Mononuclear cell (primary cell): Measurements from ENCODE around the gene ARMCX5. TPM values are rescaled to one million over a fixed set of nuclear protein-coding genes. Genes with fewer than 3 reads are reported as not detected.

Experiments used
- H3K27me3 ChIP-seq: 2 replicates; pipeline ENCODE4 v1.6.0; 2011; ENCODE audit warnings: low read length, control low read depth; ENCODE audit not compliant: insufficient read depth
- H3K4me1 ChIP-seq: 2 replicates; pipeline ENCODE4 v1.5.1; 2011; ENCODE audit warnings: mild to moderate bottlenecking, low read length, control low read depth; ENCODE audit not compliant: insufficient read depth
- H3K4me3 ChIP-seq: 2 replicates; pipeline ENCODE4 v1.5.1; 2011; ENCODE audit warnings: mild to moderate bottlenecking, low read length, moderate library complexity
- H3K9me3 ChIP-seq: 2 replicates; pipeline ENCODE4 v1.5.1; 2011; ENCODE audit warnings: low read depth, mild to moderate bottlenecking, control low read depth, low read length
- total RNA-seq: library from RNA; depleted of rRNA; stranded (reverse); fragments of >200 nt; gene quantifications from one replicate; pipeline ENCODE4 v1.2.3, GENCODE V29; 2012

The ARMCX5 gene
- total RNA-seq, result 16.4 TPM

GRCh38 chrX:102599084-102599950 lies at the start of gene ARMCX5:
Gene ARMCX5 (plus strand): TSS chrX:102599515. CDS start chrX:102602142, 2,627 bp downstream.
- H3K27me3 ChIP-seq, result no peaks in the 10 kb centered on the region
- no peaks in the 10 kb centered on the region for H3K9me3 ChIP-seq
- H3K4me3 ChIP-seq, result peak within 1 kb of the TSS; percentile 73

GRCh38 chrX:102558607-102559006 lies 40.7 kb upstream of the ARMCX5 start:
- Histone ChIP-seq H3K27me3 (no peaks in the 10 kb centered on the region), H3K9me3 (no peaks in the 10 kb centered on the region), H3K4me3 (no peak overlapping the region), H3K4me1 (no peaks in the 10 kb centered on the region)

More at GRCh38 chrX:102599084-102599950, at the start of gene ARMCX5:
- H3K4me1 ChIP-seq, result peaks cover 12% of the 10 kb centered on the region

- Histone ChIP-seq H3K27me3 (no peaks in the 10 kb centered on the region), H3K4me3 (no peak overlapping the region), H3K9me3 (no peaks in the 10 kb centered on the region), H3K4me1 (no peaks in the 10 kb centered on the region)
These were observed 38.8 kb upstream of the ARMCX5 start for GRCh38 chrX:102560423-102561068.

GRCh38 chrX:102580891-102581290 lies 18.4 kb upstream of the ARMCX5 start:
- Histone ChIP-seq H3K9me3 (no peaks in the 10 kb centered on the region), H3K4me3 (no peak overlapping the region), H3K27me3 (no peaks in the 10 kb centered on the region), H3K4me1 (no peaks in the 10 kb centered on the region)

- Histone ChIP-seq H3K4me1 (no peaks in the 10 kb centered on the region), H3K27me3 (no peaks in the 10 kb centered on the region), H3K9me3 (no peaks in the 10 kb centered on the region), H3K4me3 (no peak overlapping the region)
These were observed 5.9 kb upstream of the ARMCX5 start for GRCh38 chrX:102593367-102593766.

- Histone ChIP-seq H3K4me3 (peak overlapping the region; percentile 73), H3K27me3 (no peaks in the 10 kb centered on the region), H3K4me1 (peaks cover 12% of the 10 kb centered on the region), H3K9me3 (no peaks in the 10 kb centered on the region)
These were observed 750 bp downstream of the ARMCX5 start for GRCh38 chrX:102599951-102600579.

- Histone ChIP-seq H3K4me3 (no peak overlapping the region), H3K4me1 (peaks cover 7% of the 10 kb centered on the region), H3K9me3 (no peaks in the 10 kb centered on the region), H3K27me3 (no peaks in the 10 kb centered on the region)
These were observed 5.0 kb downstream of the ARMCX5 start for GRCh38 chrX:102604327-102604726.

- Histone ChIP-seq H3K4me3 (no peak overlapping the region), H3K4me1 (no peaks in the 10 kb centered on the region), H3K27me3 (no peaks in the 10 kb centered on the region), H3K9me3 (no peaks in the 10 kb centered on the region)
These were observed 6.8 kb downstream of the ARMCX5 start for GRCh38 chrX:102606115-102606514.

- H3K4me1 ChIP-seq, result no peaks in the 10 kb centered on the region
- H3K27me3 ChIP-seq, result no peaks in the 10 kb centered on the region
- no peaks in the 10 kb centered on the region for H3K9me3 ChIP-seq
- no peak overlapping the region for H3K4me3 ChIP-seq
These were observed 11.6 kb downstream of the ARMCX5 start for GRCh38 chrX:102610905-102611304.

- Histone ChIP-seq H3K4me3 (no peak overlapping the region), H3K9me3 (peaks cover 17% of the 10 kb centered on the region), H3K27me3 (no peaks in the 10 kb centered on the region), H3K4me1 (no peaks in the 10 kb centered on the region)
These were observed 24.8 kb downstream of the ARMCX5 start for GRCh38 chrX:102624105-102624504.

- H3K27me3 ChIP-seq, result no peaks in the 10 kb centered on the region
- H3K9me3 ChIP-seq, result no peaks in the 10 kb centered on the region
- H3K4me1 ChIP-seq, result no peaks in the 10 kb centered on the region
- no peak overlapping the region for H3K4me3 ChIP-seq
These were observed 28.3 kb downstream of the ARMCX5 start for GRCh38 chrX:102627640-102628039.

GRCh38 chrX:102637561-102637960 lies 38.2 kb downstream of the ARMCX5 start:
- no peaks in the 10 kb centered on the region for H3K4me1 ChIP-seq
- H3K27me3 ChIP-seq, result no peaks in the 10 kb centered on the region
- H3K4me3 ChIP-seq, result no peak overlapping the region
- no peaks in the 10 kb centered on the region for H3K9me3 ChIP-seq

- Histone ChIP-seq H3K27me3 (no peaks in the 10 kb centered on the region), H3K4me3 (peak overlapping the region; percentile 45), H3K4me1 (no peaks in the 10 kb centered on the region)
These were observed 51.6 kb downstream of the ARMCX5 start for GRCh38 chrX:102650903-102651241.

GRCh38 chrX:102651242-102652011 lies 52.1 kb downstream of the ARMCX5 start, which contains the start of gene GPRASP1:
Gene GPRASP1 (plus strand): TSS chrX:102651483. CDS start chrX:102653914, 2,431 bp downstream.
- Histone ChIP-seq H3K27me3 (no peaks in the 10 kb centered on the region), H3K9me3 (no peaks in the 10 kb centered on the region), H3K4me1 (no peaks in the 10 kb centered on the region), H3K4me3 (peak within 1 kb of the TSS; percentile 45)

More at GRCh38 chrX:102650903-102651241, 51.6 kb downstream of the ARMCX5 start:
- no peaks in the 10 kb centered on the region for H3K9me3 ChIP-seq
